Sciatic nerve (tissue), 1 donor: ENCODE measurements around the gene KRTAP9-3. TPM values are rescaled to one million over a fixed set of nuclear protein-coding genes. Genes with fewer than 3 reads are reported as not detected.

ENCODE experiments used
- total RNA-seq: library from RNA; stranded (reverse); fragmentation: NEBNext Ultra II Directional; extraction: Animal tissue kit (Norgen Biotek cat#: 25700); gene quantifications from one replicate; pipeline ENCODE4 v1.2.1, GENCODE V29; 2021
- donor health status: DM: no; HTN: no; CAD: no.

Gene KRTAP9-3
- total RNA-seq, 1 donor from 2014 or later = not detected

Other genes with a start within 250 kb of the KRTAP9-3 start
- gene KRT40, start 248.1 kb upstream of the KRTAP9-3 start, total RNA-seq = not detected
- gene KRTAP3-3, start 238.3 kb upstream of the KRTAP9-3 start, total RNA-seq = not detected
- not detected for gene KRTAP3-2, start 232.5 kb upstream of the KRTAP9-3 start, total RNA-seq
- not detected for gene KRTAP3-1, start 223.3 kb upstream of the KRTAP9-3 start, total RNA-seq
- gene KRTAP1-5, start 205.2 kb upstream of the KRTAP9-3 start, total RNA-seq = not detected
- not detected for gene KRTAP1-4, start 202.3 kb upstream of the KRTAP9-3 start, total RNA-seq
- gene KRTAP1-3, start 197.6 kb upstream of the KRTAP9-3 start, total RNA-seq = not detected
- not detected for gene KRTAP1-1, start 191.0 kb upstream of the KRTAP9-3 start, total RNA-seq
- gene KRTAP2-1, start 185.1 kb upstream of the KRTAP9-3 start, total RNA-seq = not detected
- gene KRTAP2-2, start 177.2 kb upstream of the KRTAP9-3 start, total RNA-seq = not detected
- not detected for gene KRTAP2-3, start 172.3 kb upstream of the KRTAP9-3 start, total RNA-seq
- not detected for gene KRTAP2-4, start 166.6 kb upstream of the KRTAP9-3 start, total RNA-seq
- not detected for gene KRTAP4-7, start 148.3 kb upstream of the KRTAP9-3 start, total RNA-seq
- gene KRTAP4-8, start 134.3 kb upstream of the KRTAP9-3 start, total RNA-seq = not detected
- not detected for gene KRTAP4-16, start 130.2 kb upstream of the KRTAP9-3 start, total RNA-seq
- gene KRTAP4-9, start 127.1 kb upstream of the KRTAP9-3 start, total RNA-seq = not detected
- gene KRTAP4-11, start 114.1 kb upstream of the KRTAP9-3 start, total RNA-seq = not detected
- not detected for gene KRTAP4-12, start 108.3 kb upstream of the KRTAP9-3 start, total RNA-seq
- gene KRTAP4-6, start 91.9 kb upstream of the KRTAP9-3 start, total RNA-seq = not detected
- gene KRTAP4-5, start 82.6 kb upstream of the KRTAP9-3 start, total RNA-seq = not detected
- gene KRTAP4-4, start 71.7 kb upstream of the KRTAP9-3 start, total RNA-seq = not detected
- gene KRTAP4-3, start 64.2 kb upstream of the KRTAP9-3 start, total RNA-seq = not detected
- not detected for gene KRTAP4-2, start 54.2 kb upstream of the KRTAP9-3 start, total RNA-seq
- not detected for gene KRTAP4-1, start 47.5 kb upstream of the KRTAP9-3 start, total RNA-seq
- not detected for gene KRTAP9-1, start 42.6 kb upstream of the KRTAP9-3 start, total RNA-seq
- gene KRTAP9-2, start 5.8 kb upstream of the KRTAP9-3 start, total RNA-seq = not detected
- not detected for gene KRTAP9-8, start 5.5 kb downstream of the KRTAP9-3 start, total RNA-seq
- not detected for gene KRTAP9-4, start 17.2 kb downstream of the KRTAP9-3 start, total RNA-seq
- gene KRTAP9-9, start 22.9 kb downstream of the KRTAP9-3 start, total RNA-seq = not detected
- gene KRTAP9-6, start 32.9 kb downstream of the KRTAP9-3 start, total RNA-seq = not detected
- not detected for gene KRTAP9-7, start 43.2 kb downstream of the KRTAP9-3 start, total RNA-seq
- gene KRTAP29-1, start 70.4 kb downstream of the KRTAP9-3 start, total RNA-seq = not detected
- not detected for gene KRTAP16-1, start 76.9 kb downstream of the KRTAP9-3 start, total RNA-seq
- not detected for gene KRTAP17-1, start 83.3 kb downstream of the KRTAP9-3 start, total RNA-seq
- not detected for gene KRT33A, start 118.4 kb downstream of the KRTAP9-3 start, total RNA-seq
- gene KRT33B, start 137.4 kb downstream of the KRTAP9-3 start, total RNA-seq = not detected
- gene KRT34, start 149.9 kb downstream of the KRTAP9-3 start, total RNA-seq = not detected
- not detected for gene KRT31, start 165.2 kb downstream of the KRTAP9-3 start, total RNA-seq
- gene KRT37, start 192.1 kb downstream of the KRTAP9-3 start, total RNA-seq = not detected
- gene KRT38, start 208.5 kb downstream of the KRTAP9-3 start, total RNA-seq = not detected
- gene KRT32, start 234.9 kb downstream of the KRTAP9-3 start, total RNA-seq = 0.67 TPM
- 0.18 TPM for gene KRT35, start 248.7 kb downstream of the KRTAP9-3 start, total RNA-seq